HG03064 (cell line): ENCODE results near the gene KCNJ16.

Experiments
- ATAC-seq: cut with Tn5 transposase; IDR thresholded peaks from one replicate; pipeline ENCODE4 v1.9.1; 2021; ENCODE audit warnings: low read depth; ENCODE audit not compliant: unreplicated experiment

Gene KCNJ16

GRCh38 chr17:70067134-70067533 lies 7.9 kb upstream of the KCNJ16 start:
- ATAC-seq: no peak

- ATAC-seq: no peak
Observed at GRCh38 chr17:70070305-70071027, 4.6 kb upstream of the KCNJ16 start.

- ATAC-seq: no peak
Observed at GRCh38 chr17:70071127-70071526, 3.9 kb upstream of the KCNJ16 start.

- no peak for ATAC-seq
Observed at GRCh38 chr17:70071620-70072019, 3.4 kb upstream of the KCNJ16 start.

- no peak for ATAC-seq
Observed at GRCh38 chr17:70072546-70073309, 2.3 kb upstream of the KCNJ16 start.

GRCh38 chr17:70073310-70073709 lies 1.7 kb upstream of the KCNJ16 start:
- ATAC-seq: no peak

- no peak for ATAC-seq
Observed at GRCh38 chr17:70073799-70074198, 1.2 kb upstream of the KCNJ16 start.

- ATAC-seq: no peak
Observed at GRCh38 chr17:70074236-70074830, 692 bp upstream of the KCNJ16 start.

GRCh38 chr17:70076189-70076588 lies 1.2 kb downstream of the KCNJ16 start:
- no peak for ATAC-seq

GRCh38 chr17:70076831-70077230 lies 1.8 kb downstream of the KCNJ16 start:
- no peak for ATAC-seq

GRCh38 chr17:70078549-70078948 lies 3.5 kb downstream of the KCNJ16 start:
- ATAC-seq: no peak

- ATAC-seq: no peak
Observed at GRCh38 chr17:70078994-70079531, 4.0 kb downstream of the KCNJ16 start.

GRCh38 chr17:70080541-70081347 lies 5.7 kb downstream of the KCNJ16 start:
- ATAC-seq: no peak

GRCh38 chr17:70081885-70082284 lies 6.9 kb downstream of the KCNJ16 start:
- ATAC-seq: no peak

- ATAC-seq: no peak
Observed at GRCh38 chr17:70084476-70084875, 9.5 kb downstream of the KCNJ16 start.

- no peak for ATAC-seq
Observed at GRCh38 chr17:70086516-70086915, 11.5 kb downstream of the KCNJ16 start.

- no peak for ATAC-seq
Observed at GRCh38 chr17:70089513-70090148, 14.6 kb downstream of the KCNJ16 start.

- ATAC-seq: no peak
Observed at GRCh38 chr17:70091005-70091568, 16.1 kb downstream of the KCNJ16 start.

GRCh38 chr17:70091696-70092095 lies 16.7 kb downstream of the KCNJ16 start:
- no peak for ATAC-seq

GRCh38 chr17:70093163-70093562 lies 18.1 kb downstream of the KCNJ16 start:
- ATAC-seq: no peak
